Uterus (tissue), 4 donors: ENCODE results near the gene TCTN3. TPM values are rescaled to one million over a fixed set of nuclear protein-coding genes. Genes with fewer than 3 reads are reported as not detected.
"Not testable (repeated sequence)": the region's sequence is repeated elsewhere in the genome, so short reads cannot be mapped to it uniquely, and the experiment has no call there.

Source experiments
- DNase-seq, 2 donors: peaks; one replicate each; pipeline ENCODE4 v3.0.0-alpha.2; 2019 to 2020
- H3K27ac ChIP-seq, 2 donors: fragments of 200-600 bp; sonication (generic); 1 replicate in 1 of 2; 2 replicates in 1 of 2; pipeline ENCODE4 v1.5.1; 2016 to 2018
- H3K27me3 ChIP-seq, 2 donors: fragments of 200-600 bp; sonication (generic); one replicate each; pipeline ENCODE4 v1.5.1; 2018 to 2019; ENCODE audit warnings: control low read depth in 1 of 2
- H3K36me3 ChIP-seq, 2 donors: fragments of 200-600 bp; sonication (generic); one replicate each; pipeline ENCODE4 v1.5.1; 2019; ENCODE audit warnings: control low read depth in 1 of 2
- H3K4me1 ChIP-seq, 2 donors: fragments of 200-600 bp; sonication (generic); one replicate each; pipeline ENCODE4 v1.5.1; 2018 to 2019; ENCODE audit warnings: control low read depth in 1 of 2
- H3K4me3 ChIP-seq, 2 donors: fragments of 200-600 bp; sonication (generic); 1 replicate in 1 of 2; 2 replicates in 1 of 2; pipeline ENCODE4 v1.5.1; 2018 to 2019; ENCODE audit warnings: mild to moderate bottlenecking in 1 of 2
- H3K9me3 ChIP-seq, 2 donors: fragments of 200-600 bp; sonication (generic); one replicate each; pipeline ENCODE4 v1.5.1; 2019; ENCODE audit warnings: control low read depth in 1 of 2
- CTCF ChIP-seq, 4 experiments: fragments of 200-600 bp in 2 of 4; fragments of 450-650 bp in 2 of 4; sonication (generic) in 2 of 4; IDR thresholded peaks; one replicate each; pipeline ENCODE4 v1.5.1; 2016 to 2019; ENCODE audit warnings: antibody characterized with exemption in 4 of 4, mild to moderate bottlenecking in 2 of 4, moderate library complexity in 1 of 4
- POLR2A ChIP-seq, 2 donors: fragments of 450-650 bp; IDR thresholded peaks; one replicate each; pipeline ENCODE4 v1.6.1; 2016; ENCODE audit warnings: antibody characterized with exemption in 2 of 2, mild to moderate bottlenecking in 1 of 2, moderate library complexity in 1 of 2
- intact Hi-C: fragments of 100-400 bp; cut with DNase I; formaldehyde crosslinking; loops from one replicate; pipeline ENCODE4 v1.15.1; 2023; ENCODE audit warnings: low total_unique reads
- total RNA-seq, 4 donors: library from RNA; depleted of rRNA in 3 of 4; stranded (reverse); fragments of >200 nt in 3 of 4; gene quantifications; one replicate each; pipeline versions ENCODE4 v1.1.0 to v1.2.4, GENCODE V29; 2014 to 2023
- donor health status: DM: yes; HTN: yes; CAD: no.

TCTN3 gene
- total RNA-seq, 4 donors from 2014 or later = 27.6 to 41.9 (median 30.6) TPM

DNA sequence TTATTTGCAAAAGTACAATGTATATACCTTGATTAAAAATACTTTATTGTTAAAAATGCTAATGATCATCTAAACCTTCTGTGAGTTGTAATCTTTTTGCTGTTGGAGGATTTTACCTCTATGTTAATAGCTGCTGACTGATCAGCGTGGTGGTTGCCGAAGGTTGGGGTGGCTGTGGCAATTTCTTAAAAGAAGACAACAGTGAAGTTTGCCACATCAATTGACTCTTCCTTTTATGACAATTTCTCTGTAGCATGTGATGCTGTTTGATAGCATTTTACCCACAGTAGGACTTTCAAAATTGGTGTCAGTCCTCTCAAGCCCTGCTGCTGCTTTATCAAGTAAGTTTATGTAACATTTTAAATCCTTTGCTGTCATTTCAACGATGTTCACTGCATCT, 45.3 kb upstream of the TCTN3 start:
- Histone ChIP-seq H3K27me3 (no peaks in the 10 kb centered on the region), H3K9me3 (no peaks in the 10 kb centered on the region), H3K4me1 (peaks cover 0 to 4% of the 10 kb centered on the region in 2 donors), H3K27ac (no peak overlapping the region), H3K4me3 (no peak overlapping the region), H3K36me3 (no peaks in the 10 kb centered on the region)
- TF ChIP-seq POLR2A (IDR thresholded peaks at IDR 0.05) (no peak), CTCF (IDR thresholded peaks at IDR 0.05) (no peak)
- intact Hi-C loops = no loop called here
- no peak for DNase-seq

GRCh38 chr10:95732907-95733306, 39.2 kb upstream of the TCTN3 start:
- H3K27me3 ChIP-seq, H3K4me3 ChIP-seq, H3K36me3 ChIP-seq, H3K27ac ChIP-seq, H3K9me3 ChIP-seq, DNase-seq, H3K4me1 ChIP-seq, intact Hi-C loops: not testable (repeated sequence)

DNA sequence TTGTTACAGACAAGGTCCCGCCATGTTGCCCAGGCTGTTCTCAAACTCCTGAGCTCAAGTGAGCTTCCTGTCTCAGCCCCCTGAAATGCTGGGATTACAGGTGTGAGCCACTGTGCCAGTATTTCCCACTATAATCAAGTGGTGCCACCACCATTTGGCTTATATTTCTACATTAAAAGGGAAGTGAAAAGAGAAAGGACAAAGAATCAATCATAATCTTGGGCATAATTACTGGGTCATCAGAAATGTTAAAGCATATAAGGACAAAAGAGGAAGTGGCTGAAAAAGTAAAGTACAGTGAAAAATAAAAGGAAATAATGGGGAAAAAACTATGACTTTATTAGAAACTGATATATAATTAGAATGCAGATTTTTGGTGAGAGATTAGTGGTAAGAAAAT, 36.5 kb upstream of the TCTN3 start:
- TF ChIP-seq CTCF (IDR thresholded peaks at IDR 0.05) (no peak), POLR2A (IDR thresholded peaks at IDR 0.05) (no peak)
- Histone ChIP-seq H3K9me3 (peaks cover 0 to 6% of the 10 kb centered on the region in 2 donors), H3K4me3 (no peak overlapping the region), H3K27me3 (no peaks in the 10 kb centered on the region), H3K36me3 (no peaks in the 10 kb centered on the region), H3K27ac (peak overlapping the region in 1 of 2 donors; percentile 35), H3K4me1 (no peaks in the 10 kb centered on the region)
- intact Hi-C loops = no loop called here
- no peak for DNase-seq

- no peak overlapping the region for H3K4me3 ChIP-seq
- DNase-seq = no peak
- intact Hi-C loops = no loop called here
- TF ChIP-seq POLR2A (IDR thresholded peaks at IDR 0.05) = no peak
- no peak for TF ChIP-seq CTCF (IDR thresholded peaks at IDR 0.05)
- H3K27me3 ChIP-seq = no peaks in the 10 kb centered on the region
- no peaks in the 10 kb centered on the region for H3K36me3 ChIP-seq
- H3K27ac ChIP-seq = peak overlapping the region in 1 of 2 donors; percentile 35
- H3K9me3 ChIP-seq = peaks cover 0 to 6% of the 10 kb centered on the region in 2 donors
- no peaks in the 10 kb centered on the region for H3K4me1 ChIP-seq
These were observed 35.8 kb upstream of the TCTN3 start for GRCh38 chr10:95729323-95730055.

- Histone ChIP-seq H3K4me1 (no peaks in the 10 kb centered on the region), H3K27me3 (no peaks in the 10 kb centered on the region), H3K9me3 (peaks cover 0 to 6% of the 10 kb centered on the region in 2 donors), H3K27ac (peak overlapping the region in 1 of 2 donors; percentile 22), H3K36me3 (no peaks in the 10 kb centered on the region), H3K4me3 (no peak overlapping the region)
- no peak for DNase-seq
- intact Hi-C loops = no loop called here
- TF ChIP-seq POLR2A (IDR thresholded peaks at IDR 0.05) (no peak), CTCF (IDR thresholded peaks at IDR 0.05) (no peak)
These were observed 34.8 kb upstream of the TCTN3 start for GRCh38 chr10:95728526-95728925.

GRCh38 chr10:95722496-95722895, 28.8 kb upstream of the TCTN3 start:
- H3K4me1 ChIP-seq, intact Hi-C loops, H3K36me3 ChIP-seq, DNase-seq, H3K9me3 ChIP-seq, H3K4me3 ChIP-seq, H3K27ac ChIP-seq, H3K27me3 ChIP-seq: not testable (repeated sequence)

DNA sequence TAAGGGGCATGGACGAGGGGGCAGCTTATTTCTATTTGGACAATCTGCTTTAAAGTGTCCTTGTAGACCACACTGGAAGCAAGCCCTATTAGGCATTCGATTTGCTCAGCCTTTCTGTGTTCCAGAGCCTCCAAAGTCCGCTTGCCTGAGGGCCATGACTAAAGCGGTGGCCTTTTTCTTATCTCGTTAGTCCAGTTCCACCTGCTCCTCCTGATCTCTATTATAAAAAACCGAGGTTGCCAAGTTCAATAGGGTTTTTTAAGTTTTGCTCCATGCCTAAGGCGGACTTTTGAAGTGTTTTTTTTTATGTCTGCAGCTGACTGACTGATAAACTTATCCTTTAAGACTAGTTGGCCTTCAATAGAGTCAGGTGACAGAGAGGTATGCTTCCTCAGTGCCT, 27.0 kb upstream of the TCTN3 start:
- H3K27me3 ChIP-seq, H3K4me3 ChIP-seq, intact Hi-C loops, H3K36me3 ChIP-seq, H3K9me3 ChIP-seq, H3K27ac ChIP-seq, H3K4me1 ChIP-seq, DNase-seq: not testable (repeated sequence)
